Tibial artery (tissue), 4 donors: Measurements from ENCODE around the gene TRIM7.

ENCODE experiments used
- DNase-seq, 2 donors: peaks; one replicate each; pipeline ENCODE4 v3.0.0-alpha.2; 2019
- H3K27ac ChIP-seq, 2 donors: fragments of 200-600 bp; sonication (generic) in 1 of 2; 1 replicate in 1 of 2; 2 replicates in 1 of 2; pipeline ENCODE4 v1.5.1; 2018 to 2019; ENCODE audit warnings: mild to moderate bottlenecking in 1 of 2
- H3K27me3 ChIP-seq, 2 donors: fragments of 200-600 bp; sonication (generic) in 1 of 2; one replicate each; pipeline versions ENCODE4 v1.5.1 to v1.6.0; 2016 to 2019
- H3K36me3 ChIP-seq, 3 donors: fragments of 200-600 bp; sonication (generic) in 2 of 3; one replicate each; pipeline ENCODE4 v1.5.1; 2016 to 2019; ENCODE audit warnings: mild to moderate bottlenecking in 2 of 3
- H3K4me1 ChIP-seq, 4 donors: fragments of 200-600 bp; sonication (generic) in 2 of 4; 1 replicate in 3 of 4; 2 replicates in 1 of 4; pipeline ENCODE4 v1.5.1; 2016 to 2019
- H3K4me3 ChIP-seq, 2 donors: fragments of 200-600 bp; sonication (generic) in 1 of 2; 1 replicate in 1 of 2; 2 replicates in 1 of 2; pipeline ENCODE4 v1.5.1; 2018 to 2019; ENCODE audit warnings: mild to moderate bottlenecking in 2 of 2
- H3K9me3 ChIP-seq, 3 donors: fragments of 200-600 bp; sonication (generic) in 1 of 3; one replicate each; pipeline ENCODE4 v1.5.1; 2016 to 2019
- CTCF ChIP-seq, 2 experiments: fragments of 200-600 bp in 1 of 2; fragments of 450-650 bp in 1 of 2; IDR thresholded peaks; one replicate each; pipeline ENCODE4 v1.5.1; 2017 to 2019; ENCODE audit warnings: antibody characterized with exemption in 2 of 2, mild to moderate bottlenecking in 1 of 2, moderate library complexity in 1 of 2
- intact Hi-C: fragments of 100-400 bp; cut with DNase I; formaldehyde crosslinking; loops from one replicate; pipeline ENCODE4 v1.15.0; 2023; ENCODE audit warnings: low total_unique reads

TRIM7 gene

GRCh38 chr5:181204826-181205760 is at the start of gene TRIM7:
TSS of gene TRIM7 (minus strand) at chr5:181205196. CDS start at chr5:181205110, 86 bp downstream.
- Histone ChIP-seq H3K27ac (peak within 1 kb of the TSS; percentile 86 to 91), H3K36me3 (no peaks in the 10 kb centered on the region), H3K9me3 (no peaks in the 10 kb centered on the region), H3K4me3 (peak within 1 kb of the TSS; percentile 69 to 84), H3K4me1 (peaks cover 0 to 27% (median 23%) of the 10 kb centered on the region in 4 donors), H3K27me3 (no peaks in the 10 kb centered on the region)
- DNase-seq, result peak; percentile 67 to 86
- TF ChIP-seq CTCF (IDR thresholded peaks at IDR 0.05), result no peak
- intact Hi-C loops, result loop anchor here (2.0 kb wide), 1 partner anchor 14 kb away; no protein-coding TSS in a partner anchor

- Histone ChIP-seq H3K4me1 (peaks cover 0 to 76% (median 55%) of the 10 kb centered on the region in 4 donors), H3K27me3 (no peaks in the 10 kb centered on the region), H3K36me3 (peaks cover 0 to 7% (median 4%) of the 10 kb centered on the region in 3 donors), H3K9me3 (no peaks in the 10 kb centered on the region), H3K27ac (peak overlapping the region; percentile 94 to 96), H3K4me3 (peak overlapping the region; percentile 86 to 92)
- TF ChIP-seq CTCF (IDR thresholded peaks at IDR 0.05), result no peak
- intact Hi-C loops, result loop anchor here (5.0 kb wide), 1 partner anchor 436 kb away; no protein-coding TSS in a partner anchor
- DNase-seq, result no peak
These were observed 43.3 kb upstream of the TRIM7 start for GRCh38 chr5:181248277-181248676.

GRCh38 chr5:181246276-181247049 is 41.5 kb upstream of the TRIM7 start:
- H3K36me3 ChIP-seq, result peaks cover 7 to 9% (median 8%) of the 10 kb centered on the region in 3 donors
- DNase-seq, result peak; percentile 87 to 97
- peaks cover 0 to 74% (median 62%) of the 10 kb centered on the region in 4 donors for H3K4me1 ChIP-seq
- no peak for TF ChIP-seq CTCF (IDR thresholded peaks at IDR 0.05)
- no peaks in the 10 kb centered on the region for H3K27me3 ChIP-seq
- intact Hi-C loops, result loop anchor here (5.0 kb wide), 1 partner anchor 434 kb away; no protein-coding TSS in a partner anchor
- peak overlapping the region; percentile 86 to 92 for H3K4me3 ChIP-seq
- H3K27ac ChIP-seq, result peak overlapping the region; percentile 94 to 96
- H3K9me3 ChIP-seq, result no peaks in the 10 kb centered on the region

GRCh38 chr5:181245427-181246275 is 40.7 kb upstream of the TRIM7 start:
- TF ChIP-seq CTCF (IDR thresholded peaks at IDR 0.05), result no peak
- H3K27me3 ChIP-seq, result no peaks in the 10 kb centered on the region
- intact Hi-C loops, result loop anchor here (5.0 kb wide), 1 partner anchor 433 kb away; no protein-coding TSS in a partner anchor
- peak overlapping the region; percentile 86 to 92 for H3K4me3 ChIP-seq
- H3K27ac ChIP-seq, result peak overlapping the region; percentile 94 to 96
- peak in 1 of 2 donors; percentile 60 for DNase-seq
- H3K4me1 ChIP-seq, result peaks cover 0 to 73% (median 63%) of the 10 kb centered on the region in 4 donors
- peaks cover 15 to 17% (median 16%) of the 10 kb centered on the region in 3 donors for H3K36me3 ChIP-seq
- no peaks in the 10 kb centered on the region for H3K9me3 ChIP-seq
